Gastrocnemius medialis (tissue), 4 donors: ENCODE data around the gene AJAP1.

Source experiments
- CTCF ChIP-seq, 5 experiments: fragments of 450-650 bp in 3 of 5; fragments of 200-600 bp in 2 of 5; sonication (generic) in 2 of 5; IDR thresholded peaks in 4 of 5; conservative IDR thresholded peaks in 1 of 5; 1 replicate in 4 of 5; 2 replicates in 1 of 5; pipeline ENCODE4 v1.5.1; 2016 to 2019; ENCODE audit warnings: antibody characterized with exemption in 5 of 5, mild to moderate bottlenecking in 3 of 5, moderate library complexity in 3 of 5
- POLR2A ChIP-seq, 2 donors: fragments of 450-650 bp; IDR thresholded peaks; one replicate each; pipeline ENCODE4 v1.6.1; 2017; ENCODE audit warnings: antibody characterized with exemption in 2 of 2, mild to moderate bottlenecking in 2 of 2, moderate library complexity in 2 of 2

DNA sequence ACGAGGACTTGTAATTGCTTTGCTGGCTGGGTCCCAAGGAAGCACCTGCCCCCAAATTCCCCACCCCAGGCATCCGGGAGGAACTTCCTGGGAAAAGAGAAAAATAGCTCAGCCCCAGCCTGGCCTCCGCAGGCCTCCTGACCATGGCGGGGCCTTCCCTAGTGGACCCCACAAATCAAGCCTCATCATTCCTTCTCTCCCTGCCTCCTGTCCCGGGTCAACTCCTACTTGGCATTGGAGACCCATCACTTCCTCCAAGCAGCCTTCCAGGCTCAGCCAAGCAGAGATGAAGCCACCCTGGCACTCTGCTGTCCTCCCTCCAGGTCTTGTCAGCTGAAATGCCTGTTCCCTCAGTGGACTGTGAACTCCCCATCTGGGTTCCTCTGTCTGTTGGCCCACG is 38.0 kb downstream of the AJAP1 start:
- no peak for TF ChIP-seq POLR2A (IDR thresholded peaks at IDR 0.05)
- TF ChIP-seq CTCF (IDR thresholded peaks at IDR 0.05 in 4 of 5, conservative IDR thresholded peaks at IDR 0.05 in 1 of 5) = no peak
